Peyer's patch (tissue), 4 donors: ENCODE results near the gene MAGI2.

Experiments
- CTCF ChIP-seq, 6 experiments: fragments of 450-650 bp in 4 of 6; fragments of 200-600 bp in 2 of 6; sonication (generic) in 1 of 6; IDR thresholded peaks; one replicate each; pipeline ENCODE4 v1.5.1; 2017 to 2019; ENCODE audit warnings: antibody characterized with exemption in 6 of 6, mild to moderate bottlenecking in 3 of 6, moderate library complexity in 1 of 6
- POLR2A ChIP-seq, 2 donors: fragments of 450-650 bp; IDR thresholded peaks; one replicate each; pipeline ENCODE4 v1.5.1; 2017; ENCODE audit warnings: antibody characterized with exemption in 2 of 2, mild to moderate bottlenecking in 2 of 2, moderate library complexity in 2 of 2

GRCh38 chr7:78039790-78040776 lies 1413.4 kb downstream of the MAGI2 start:
- TF ChIP-seq CTCF (IDR thresholded peaks at IDR 0.05), result peak; percentile 39 to 79 (median 50)
- TF ChIP-seq POLR2A (IDR thresholded peaks at IDR 0.05), result no peak
